CD14-positive monocyte (primary cell): ENCODE data around the gene STK38L. TPM values are rescaled to one million over a fixed set of nuclear protein-coding genes. Genes with fewer than 3 reads are reported as not detected.

ENCODE experiments used
- DNase-seq, 3 donors: peaks; one replicate each; pipeline ENCODE4 v3.0.0-alpha.2; 2011 to 2022
- H2AFZ ChIP-seq: 2 replicates; pipeline ENCODE4 v1.6.0; 2012; ENCODE audit warnings: mild to moderate bottlenecking, low read depth, low read length, inconsistent platforms; ENCODE audit not compliant: insufficient read depth, poor library complexity, severe bottlenecking
- H3K27ac ChIP-seq, 2 donors: 1 replicate in 1 of 2; 2 replicates in 1 of 2; pipeline ENCODE4 v1.5.1; 2012 to 2013; ENCODE audit warnings: low read length in 2 of 2, control low read depth in 1 of 2, inconsistent platforms in 1 of 2, low read depth in 1 of 2, mild to moderate bottlenecking in 1 of 2
- H3K27me3 ChIP-seq, 2 donors: one replicate each; pipeline versions ENCODE4 v1.6.0 to v1.6.1; 2011 to 2013; ENCODE audit warnings: low read length in 2 of 2; ENCODE audit not compliant: control insufficient read depth in 2 of 2, insufficient read depth in 2 of 2
- H3K36me3 ChIP-seq, 2 donors: replicated peaks in 1 of 2; 1 replicate in 1 of 2; 2 replicates in 1 of 2; pipeline versions ENCODE4 v1.5.1 to v1.6.1; 2012 to 2013; ENCODE audit warnings: low read length in 2 of 2, control low read depth in 1 of 2, inconsistent platforms in 1 of 2, mild to moderate bottlenecking in 1 of 2; ENCODE audit not compliant: insufficient read depth in 2 of 2, control insufficient read depth in 1 of 2
- H3K4me1 ChIP-seq, 2 donors: 1 replicate in 1 of 2; 2 replicates in 1 of 2; pipeline versions ENCODE4 v1.5.1 to v1.6.1; 2012 to 2013; ENCODE audit warnings: low read length in 2 of 2, control low read depth in 1 of 2, inconsistent platforms in 1 of 2, mild to moderate bottlenecking in 1 of 2, moderate library complexity in 1 of 2; ENCODE audit not compliant: insufficient read depth in 2 of 2, control insufficient read depth in 1 of 2
- H3K4me2 ChIP-seq: replicated peaks from 2 replicates; pipeline ENCODE3; 2012; ENCODE audit warnings: low read length, moderate library complexity, mild to moderate bottlenecking; ENCODE audit not compliant: poor library complexity, severe bottlenecking; ENCODE audit errors: extremely low read depth
- H3K4me3 ChIP-seq, 3 experiments: fragments of 200-600 bp in 1 of 3; sonication (generic) in 1 of 3; replicated peaks in 1 of 3; 1 replicate in 2 of 3; 2 replicates in 1 of 3; pipeline ENCODE4 v1.5.1; 2011 to 2013; ENCODE audit warnings: low read length in 3 of 3, mild to moderate bottlenecking in 3 of 3, control low read depth in 2 of 3, low read depth in 2 of 3, inconsistent platforms in 1 of 3, moderate library complexity in 1 of 3
- H3K79me2 ChIP-seq: 2 replicates; pipeline ENCODE4 v1.6.0; 2012; ENCODE audit warnings: mild to moderate bottlenecking, control low read depth, inconsistent platforms, low read length, moderate library complexity; ENCODE audit not compliant: insufficient read depth
- H3K9ac ChIP-seq: 2 replicates; pipeline ENCODE4 v1.6.0; 2017; ENCODE audit warnings: low read length, mild to moderate bottlenecking; ENCODE audit not compliant: insufficient read depth, poor library complexity, severe bottlenecking
- H3K9me3 ChIP-seq, 2 donors: replicated peaks in 1 of 2; 1 replicate in 1 of 2; 2 replicates in 1 of 2; pipeline versions ENCODE4 v1.5.1 to v1.6.1; 2012 to 2013; ENCODE audit warnings: low read length in 2 of 2, control low read depth in 1 of 2; ENCODE audit not compliant: control insufficient read depth in 1 of 2, insufficient read depth in 1 of 2
- H4K20me1 ChIP-seq: 2 replicates; pipeline ENCODE4 v1.6.0; 2012; ENCODE audit warnings: mild to moderate bottlenecking, low read length, control low read depth, moderate library complexity; ENCODE audit not compliant: insufficient read depth
- H3K27ac Mint-ChIP-seq, 7 donors: one replicate each; pipeline ENCODE4 v1.8.0; 2020; ENCODE audit warnings: mild to moderate bottlenecking in 7 of 7, mixed read lengths in 7 of 7, moderate library complexity in 6 of 7, inconsistent platforms in 2 of 7
- H3K27me3 Mint-ChIP-seq, 3 donors: one replicate each; pipeline ENCODE4 v1.8.0; 2021 to 2022; ENCODE audit warnings: low read depth in 3 of 3, mild to moderate bottlenecking in 3 of 3, mixed read lengths in 3 of 3, moderate library complexity in 3 of 3, inconsistent platforms in 1 of 3
- H3K36me3 Mint-ChIP-seq, 2 donors: one replicate each; pipeline ENCODE4 v1.8.0; 2020; ENCODE audit warnings: mixed read lengths in 2 of 2, inconsistent platforms in 1 of 2, mild to moderate bottlenecking in 1 of 2
- H3K4me1 Mint-ChIP-seq: one replicate; pipeline ENCODE4 v1.8.0; 2020; ENCODE audit warnings: mild to moderate bottlenecking, mixed read lengths
- H3K4me3 Mint-ChIP-seq, 2 donors: one replicate each; pipeline ENCODE4 v1.8.0; 2020; ENCODE audit warnings: mild to moderate bottlenecking in 2 of 2, mixed read lengths in 2 of 2, moderate library complexity in 1 of 2
- H3K9me3 Mint-ChIP-seq, 7 donors: one replicate each; pipeline ENCODE4 v1.8.0; 2020 to 2022; ENCODE audit warnings: mixed read lengths in 7 of 7, mild to moderate bottlenecking in 6 of 7, moderate library complexity in 6 of 7, inconsistent platforms in 2 of 7
- WGBS: methylation state at CpG from one replicate; pipeline ENCODE4 v1.1.5; 2013; ENCODE audit warnings: missing lambda C conversion rate; ENCODE audit not compliant: insufficient coverage; 5-methylcytosine and 5-hydroxymethylcytosine counted together
- intact Hi-C, 2 donors: fragments of 100-400 bp; cut with micrococcal nuclease; formaldehyde crosslinking; loops; one replicate each; pipeline versions ENCODE4 v1.15.0 to v1.15.1; 2023
- polyA plus RNA-seq, 3 donors: library from polyadenylated mRNA; depleted of rRNA in 1 of 3; unstranded in 2 of 3; stranded (reverse) in 1 of 3; fragments of 300-500 nt in 2 of 3; fragments of >200 nt in 1 of 3; fragmentation: Illumina TruSeq in 2 of 3; gene quantifications; 1 replicate in 2 of 3; 2 replicates in 1 of 3; pipeline ENCODE4 v1.2.3, GENCODE V29; 2012 to 2021
- TF ChIP-seq, protein P1 (sequence below): fragments of 200-600 bp; IDR thresholded peaks from one replicate; pipeline ENCODE4 v1.8.0; 2022; ENCODE audit warnings: antibody characterized with exemption, mild to moderate bottlenecking

STK38L gene
- polyA plus RNA-seq, 3 donors = 20.0 to 29.5 (median 20.5) TPM

DNA sequence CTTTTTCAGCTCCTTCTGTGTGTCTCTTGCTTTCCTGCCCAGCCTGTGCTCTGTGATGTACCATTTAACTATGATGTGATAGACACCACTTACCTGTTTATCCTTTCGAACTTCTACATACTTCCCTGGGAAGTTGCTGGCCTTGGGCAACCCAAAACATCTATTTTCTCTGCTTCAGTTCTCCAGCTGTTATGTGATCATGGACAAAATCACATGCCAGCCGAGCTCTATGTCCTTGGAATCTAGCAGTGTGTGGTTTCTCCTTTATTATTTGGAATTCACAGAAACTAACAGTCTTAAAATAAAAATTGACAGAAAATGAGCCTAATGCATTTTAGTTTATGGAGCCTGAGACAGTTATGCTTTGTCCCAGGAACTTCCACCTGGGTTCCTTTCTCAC, 111.4 kb downstream of the STK38L start:
- no peak overlapping the region for H3K9ac ChIP-seq
- H3K27ac Mint-ChIP-seq = no peak overlapping the region

DNA sequence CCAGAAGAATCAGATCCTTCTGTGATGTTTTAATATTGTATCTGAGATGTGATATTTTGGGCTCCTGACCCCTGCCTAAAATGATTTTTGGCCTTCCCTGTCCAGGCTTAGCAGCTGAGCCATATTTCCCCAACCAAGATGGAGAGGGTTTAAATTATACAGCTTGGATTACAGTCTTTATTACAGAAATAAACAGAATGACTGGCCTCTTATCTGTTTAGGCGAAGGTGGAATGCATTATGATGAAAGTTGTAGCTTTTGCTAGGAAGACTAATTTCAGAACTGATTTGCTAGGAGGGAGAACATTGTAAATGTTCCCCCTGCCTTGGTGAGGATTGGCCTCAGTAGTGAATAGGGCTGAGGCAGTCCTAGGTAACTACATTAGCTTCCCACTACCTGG, 111.9 kb downstream of the STK38L start:
- no peaks in the 10 kb centered on the region for H3K4me1 ChIP-seq
- Mint-ChIP-seq H3K36me3 (no peaks in the 10 kb centered on the region), H3K4me3 (no peak overlapping the region), H3K27me3 (no peaks in the 10 kb centered on the region), H3K4me1 (no peaks in the 10 kb centered on the region), H3K9me3 (peaks cover 0 to 1% (median 0%) of the 10 kb centered on the region in 7 donors), H3K27ac (no peak overlapping the region)
- no peak overlapping the region for H3K9ac ChIP-seq
- no peak overlapping the region for H3K4me3 ChIP-seq
- H3K27ac ChIP-seq = no peak overlapping the region
- H4K20me1 ChIP-seq = no peaks in the 10 kb centered on the region
- WGBS = no CpG with 5 or more reads among the region's 1 CpG
- TF ChIP-seq, protein P1, sequence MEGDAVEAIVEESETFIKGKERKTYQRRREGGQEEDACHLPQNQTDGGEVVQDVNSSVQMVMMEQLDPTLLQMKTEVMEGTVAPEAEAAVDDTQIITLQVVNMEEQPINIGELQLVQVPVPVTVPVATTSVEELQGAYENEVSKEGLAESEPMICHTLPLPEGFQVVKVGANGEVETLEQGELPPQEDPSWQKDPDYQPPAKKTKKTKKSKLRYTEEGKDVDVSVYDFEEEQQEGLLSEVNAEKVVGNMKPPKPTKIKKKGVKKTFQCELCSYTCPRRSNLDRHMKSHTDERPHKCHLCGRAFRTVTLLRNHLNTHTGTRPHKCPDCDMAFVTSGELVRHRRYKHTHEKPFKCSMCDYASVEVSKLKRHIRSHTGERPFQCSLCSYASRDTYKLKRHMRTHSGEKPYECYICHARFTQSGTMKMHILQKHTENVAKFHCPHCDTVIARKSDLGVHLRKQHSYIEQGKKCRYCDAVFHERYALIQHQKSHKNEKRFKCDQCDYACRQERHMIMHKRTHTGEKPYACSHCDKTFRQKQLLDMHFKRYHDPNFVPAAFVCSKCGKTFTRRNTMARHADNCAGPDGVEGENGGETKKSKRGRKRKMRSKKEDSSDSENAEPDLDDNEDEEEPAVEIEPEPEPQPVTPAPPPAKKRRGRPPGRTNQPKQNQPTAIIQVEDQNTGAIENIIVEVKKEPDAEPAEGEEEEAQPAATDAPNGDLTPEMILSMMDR = no peak
- no peak overlapping the region for H3K4me2 ChIP-seq
- intact Hi-C loops = no loop called here
- no peaks in the 10 kb centered on the region for H3K9me3 ChIP-seq
- DNase-seq = no peak
- H2AFZ ChIP-seq = no peak overlapping the region
- H3K36me3 ChIP-seq = no peaks in the 10 kb centered on the region
- H3K79me2 ChIP-seq = no peaks in the 10 kb centered on the region
- no peaks in the 10 kb centered on the region for H3K27me3 ChIP-seq

More for the DNA sequence above, 111.4 kb downstream of the STK38L start:
- intact Hi-C loops = no loop called here
- H3K79me2 ChIP-seq = no peaks in the 10 kb centered on the region
- Mint-ChIP-seq H3K36me3 (no peaks in the 10 kb centered on the region), H3K9me3 (peaks cover 0 to 3% (median 0%) of the 10 kb centered on the region in 7 donors), H3K27me3 (no peaks in the 10 kb centered on the region), H3K4me3 (no peak overlapping the region), H3K4me1 (no peaks in the 10 kb centered on the region)
- no peaks in the 10 kb centered on the region for H3K4me1 ChIP-seq
- TF ChIP-seq, protein P1 = no peak
- no peak overlapping the region for H3K27ac ChIP-seq
- no peak overlapping the region for H3K4me3 ChIP-seq
- no peak overlapping the region for H2AFZ ChIP-seq
- no peaks in the 10 kb centered on the region for H3K36me3 ChIP-seq
- no peaks in the 10 kb centered on the region for H3K9me3 ChIP-seq
- DNase-seq = no peak
- H3K4me2 ChIP-seq = no peak overlapping the region
- no CpG with 5 or more reads among the region's 2 CpGs for WGBS
- H3K27me3 ChIP-seq = no peaks in the 10 kb centered on the region
- H4K20me1 ChIP-seq = no peaks in the 10 kb centered on the region
